Right ventricle myocardium inferior (tissue), 1 donor: Measurements from ENCODE around the gene HAVCR1. TPM values are rescaled to one million over a fixed set of nuclear protein-coding genes. Genes with fewer than 3 reads are reported as not detected.
A peak's percentile ranks its signal among the peaks of the same experiment; 100 is the strongest.
"Not testable (repeated sequence)": the region's sequence is repeated elsewhere in the genome, so short reads cannot be mapped to it uniquely, and the experiment has no call there.

Experiments
- ATAC-seq: fragments of 200-7000 bp; cut with Tn5 transposase; one replicate; pipeline ENCODE4 v1.9.1; 2020; ENCODE audit warnings: mild to moderate bottlenecking, moderate library complexity
- DNase-seq: peaks from one replicate; pipeline ENCODE4 v3.0.0; 2021; ENCODE audit errors: missing footprints
- intact Hi-C: fragments of 100-400 bp; cut with DNase I; formaldehyde crosslinking; loops from one replicate; pipeline ENCODE4 v1.11.0; 2022
- total RNA-seq: library from RNA; stranded (reverse); fragmentation: NEBNext Ultra II Directional; extraction: Animal tissue kit (Norgen Biotek cat#: 25700); gene quantifications from one replicate; pipeline ENCODE4 v1.2.1, GENCODE V29; 2021
- donor health status: DM: no; HTN: yes; CAD: no; lungs with severe emphysema.

Gene HAVCR1
- total RNA-seq, 1 donor from 2014 or later = not detected

GRCh38 chr5:157056848-157057247 lies 2.1 kb downstream of the HAVCR1 start:
- ATAC-seq, DNase-seq, intact Hi-C loops: not testable (repeated sequence)

- ATAC-seq = no peak
- no peak for DNase-seq
- intact Hi-C loops = no loop called here
Measured at GRCh38 chr5:157051604-157052245, 7.2 kb downstream of the HAVCR1 start.

- DNase-seq (no peak), ATAC-seq (no peak)
- intact Hi-C loops = no loop called here
Measured at GRCh38 chr5:157050050-157050449, 8.9 kb downstream of the HAVCR1 start.

GRCh38 chr5:157049605-157050004 lies 9.3 kb downstream of the HAVCR1 start:
- DNase-seq (no peak), ATAC-seq (no peak)
- intact Hi-C loops = no loop called here

GRCh38 chr5:157047898-157048297 lies 11.0 kb downstream of the HAVCR1 start:
- intact Hi-C loops = no loop called here
- ATAC-seq (no peak), DNase-seq (no peak)

GRCh38 chr5:157047016-157047415 lies 11.9 kb downstream of the HAVCR1 start:
- DNase-seq, ATAC-seq, intact Hi-C loops: not testable (repeated sequence)

- peak; percentile 89 for ATAC-seq
Measured at GRCh38 chr5:157046041-157046440, 12.9 kb downstream of the HAVCR1 start.

GRCh38 chr5:157045601-157046000 lies 13.3 kb downstream of the HAVCR1 start:
- DNase-seq (no peak), ATAC-seq (peak; percentile 16)
- intact Hi-C loops = no loop called here

More at GRCh38 chr5:157046041-157046440, 12.9 kb downstream of the HAVCR1 start:
- intact Hi-C loops = no loop called here
- no peak for DNase-seq

- no peak for ATAC-seq
- intact Hi-C loops = no loop called here
- DNase-seq = no peak
Measured at GRCh38 chr5:157038568-157039187, 20.2 kb downstream of the HAVCR1 start.

- ATAC-seq, DNase-seq, intact Hi-C loops: not testable (repeated sequence)
Measured at GRCh38 chr5:157034106-157035072, 24.5 kb downstream of the HAVCR1 start.

- ATAC-seq = no peak
- intact Hi-C loops = no loop called here
- no peak for DNase-seq
Measured at GRCh38 chr5:157033071-157033583, 25.8 kb downstream of the HAVCR1 start.

- intact Hi-C loops = no loop called here
- no peak for ATAC-seq
- no peak for DNase-seq
Measured at GRCh38 chr5:157030692-157031091, 28.2 kb downstream of the HAVCR1 start.

- DNase-seq (no peak), ATAC-seq (no peak)
- intact Hi-C loops = no loop called here
Measured at GRCh38 chr5:157029457-157029856, 29.5 kb downstream of the HAVCR1 start.

GRCh38 chr5:157027663-157028062 lies 31.3 kb downstream of the HAVCR1 start:
- ATAC-seq, intact Hi-C loops, DNase-seq: not testable (repeated sequence)

- intact Hi-C loops = no loop called here
- DNase-seq (no peak), ATAC-seq (no peak)
Measured at GRCh38 chr5:157026789-157027424, 32.0 kb downstream of the HAVCR1 start.

GRCh38 chr5:157025093-157025698 lies 33.7 kb downstream of the HAVCR1 start:
- ATAC-seq (no peak), DNase-seq (no peak)
- intact Hi-C loops = no loop called here

- intact Hi-C loops = no loop called here
- ATAC-seq (no peak), DNase-seq (no peak)
Measured at GRCh38 chr5:157024208-157024959, 34.5 kb downstream of the HAVCR1 start.

GRCh38 chr5:157022024-157022423 lies 36.9 kb downstream of the HAVCR1 start:
- ATAC-seq (no peak), DNase-seq (no peak)
- intact Hi-C loops = no loop called here
